Testis (tissue), 2 donors: ENCODE results near the gene PPP2R2D.

Source experiments
- POLR2A ChIP-seq: fragments of 450-650 bp; IDR thresholded peaks from one replicate; pipeline ENCODE4 v1.6.1; 2017; ENCODE audit warnings: antibody characterized with exemption, mild to moderate bottlenecking, moderate library complexity
- TF ChIP-seq, protein P1 (sequence below), 3 experiments: fragments of 450-650 bp in 2 of 3; fragments of 200-600 bp in 1 of 3; sonication (generic) in 1 of 3; IDR thresholded peaks; one replicate each; pipeline ENCODE4 v1.5.1; 2016 to 2019; ENCODE audit warnings: antibody characterized with exemption in 3 of 3, mild to moderate bottlenecking in 2 of 3, moderate library complexity in 1 of 3

DNA sequence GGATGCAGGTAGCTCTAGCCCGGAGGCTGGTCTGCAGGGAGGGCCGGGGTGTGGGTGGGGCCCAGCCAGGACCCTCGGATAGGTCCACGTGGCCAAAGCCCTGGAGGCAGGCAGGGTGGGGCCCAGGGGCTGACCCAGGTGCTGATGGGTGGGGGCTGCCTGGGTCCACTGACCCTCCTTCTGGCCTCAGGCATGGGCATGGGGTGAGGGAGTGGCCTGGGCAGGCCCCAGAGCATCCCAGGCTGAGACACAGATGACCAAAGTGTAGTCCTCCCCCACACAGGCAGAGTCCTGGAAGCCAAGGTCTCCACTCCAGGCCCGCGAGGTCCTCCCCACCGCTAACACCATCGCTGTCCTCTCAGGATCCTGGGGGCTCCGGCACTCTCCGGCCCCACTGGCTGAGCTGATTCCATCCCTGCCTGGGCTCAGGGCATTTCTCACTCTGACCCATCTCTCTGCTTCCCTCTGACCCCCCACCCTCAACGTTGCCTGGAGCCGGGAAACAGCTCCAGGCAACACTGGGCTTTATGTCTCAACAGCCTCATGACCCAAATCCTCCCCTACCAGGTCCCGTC, 20.7 kb upstream of the PPP2R2D start:
- TF ChIP-seq, protein P1, sequence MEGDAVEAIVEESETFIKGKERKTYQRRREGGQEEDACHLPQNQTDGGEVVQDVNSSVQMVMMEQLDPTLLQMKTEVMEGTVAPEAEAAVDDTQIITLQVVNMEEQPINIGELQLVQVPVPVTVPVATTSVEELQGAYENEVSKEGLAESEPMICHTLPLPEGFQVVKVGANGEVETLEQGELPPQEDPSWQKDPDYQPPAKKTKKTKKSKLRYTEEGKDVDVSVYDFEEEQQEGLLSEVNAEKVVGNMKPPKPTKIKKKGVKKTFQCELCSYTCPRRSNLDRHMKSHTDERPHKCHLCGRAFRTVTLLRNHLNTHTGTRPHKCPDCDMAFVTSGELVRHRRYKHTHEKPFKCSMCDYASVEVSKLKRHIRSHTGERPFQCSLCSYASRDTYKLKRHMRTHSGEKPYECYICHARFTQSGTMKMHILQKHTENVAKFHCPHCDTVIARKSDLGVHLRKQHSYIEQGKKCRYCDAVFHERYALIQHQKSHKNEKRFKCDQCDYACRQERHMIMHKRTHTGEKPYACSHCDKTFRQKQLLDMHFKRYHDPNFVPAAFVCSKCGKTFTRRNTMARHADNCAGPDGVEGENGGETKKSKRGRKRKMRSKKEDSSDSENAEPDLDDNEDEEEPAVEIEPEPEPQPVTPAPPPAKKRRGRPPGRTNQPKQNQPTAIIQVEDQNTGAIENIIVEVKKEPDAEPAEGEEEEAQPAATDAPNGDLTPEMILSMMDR (IDR thresholded peaks at IDR 0.05): no peak
- no peak for TF ChIP-seq POLR2A
